H1 (cell line): ENCODE results near the gene ARHGAP12. TPM values are rescaled to one million over a fixed set of nuclear protein-coding genes. Genes with fewer than 3 reads are reported as not detected.

Experiments
- CEBPB ChIP-seq: IDR thresholded peaks from 2 replicates; pipeline ENCODE4 v1.6.1; 2012; ENCODE audit warnings: low read depth, low read length
- EZH2 ChIP-seq: fragments of 200-600 bp; sonication (generic); IDR thresholded peaks from 2 replicates; pipeline ENCODE4 v1.7.1; 2012; ENCODE audit warnings: low read depth, mild to moderate bottlenecking, moderate library complexity, low read length, inconsistent platforms; ENCODE audit not compliant: severe bottlenecking
- JUND ChIP-seq: IDR thresholded peaks from 2 replicates; pipeline ENCODE4 v1.6.1; 2011; ENCODE audit warnings: mild to moderate bottlenecking, improper control_type of control experiment, low read length
- KDM5A ChIP-seq: fragments of 200-600 bp; IDR thresholded peaks from 2 replicates; pipeline ENCODE4 v1.7.1; 2012; ENCODE audit warnings: mild to moderate bottlenecking, low read length, inconsistent platforms, mixed read lengths
- SP1 ChIP-seq: IDR thresholded peaks from 2 replicates; pipeline ENCODE4 v1.6.1; 2011; ENCODE audit warnings: low read depth, low read length
- TCF12 ChIP-seq: IDR thresholded peaks from 2 replicates; pipeline ENCODE4 v1.6.1; 2011; ENCODE audit warnings: low read depth, mild to moderate bottlenecking, low read length
- polyA plus RNA-seq, 7 experiments: library from polyadenylated mRNA; depleted of rRNA in 3 of 7; stranded (reverse) in 5 of 7; unstranded in 2 of 7; fragments of >200 nt in 5 of 7; fragments of 200-250 nt in 2 of 7; gene quantifications; 1 replicate in 5 of 7; 2 replicates in 1 of 7; 4 replicates in 1 of 7; pipeline versions ENCODE4 v1.2.1 to v1.2.3, GENCODE V29; 2011 to 2013; ENCODE audit warnings: missing spikeins in 2 of 7, mixed read lengths in 2 of 7
- total RNA-seq: library from RNA; stranded (reverse); fragmentation: NEBNext Ultra II Directional; extraction: Animal tissue kit (Norgen Biotek cat#: 25700); gene quantifications from 2 replicates; pipeline ENCODE4 v1.2.1, GENCODE V29; 2021
- TF ChIP-seq, protein P1 (sequence below): fragments of 300-600 bp; sonication (generic); IDR thresholded peaks from 2 replicates; pipeline ENCODE4 v1.7.1; 2012; ENCODE audit warnings: low read length, moderate library complexity, mild to moderate bottlenecking, inconsistent platforms; ENCODE audit not compliant: insufficient replicate concordance

The ARHGAP12 gene
- total and polyA plus RNA-seq, 2 of the 8 experiments (the other 6 are each of a cell fraction or from before 2014, with no cell fraction given): 10.1 to 39.0 TPM

DNA sequence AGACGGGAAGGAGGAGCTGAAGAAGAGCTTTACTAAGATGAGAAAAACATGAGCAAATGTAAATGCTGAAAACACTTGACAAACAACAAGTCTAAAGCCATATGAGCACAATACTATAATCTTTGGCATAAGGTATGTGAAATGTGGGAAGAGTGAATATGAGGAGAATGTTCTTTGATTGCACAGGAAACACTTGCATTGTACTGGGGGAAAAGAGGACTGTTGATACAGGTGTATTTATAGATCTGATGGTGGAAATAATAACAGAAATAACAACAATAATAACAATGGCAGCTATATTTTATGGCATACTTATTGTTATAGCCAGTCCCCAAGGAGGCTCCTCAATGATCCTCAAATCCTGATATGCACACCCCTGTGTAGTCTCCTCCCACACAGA lies 23.0 kb downstream of the ARHGAP12 start (continued):
- TF ChIP-seq, protein P1, sequence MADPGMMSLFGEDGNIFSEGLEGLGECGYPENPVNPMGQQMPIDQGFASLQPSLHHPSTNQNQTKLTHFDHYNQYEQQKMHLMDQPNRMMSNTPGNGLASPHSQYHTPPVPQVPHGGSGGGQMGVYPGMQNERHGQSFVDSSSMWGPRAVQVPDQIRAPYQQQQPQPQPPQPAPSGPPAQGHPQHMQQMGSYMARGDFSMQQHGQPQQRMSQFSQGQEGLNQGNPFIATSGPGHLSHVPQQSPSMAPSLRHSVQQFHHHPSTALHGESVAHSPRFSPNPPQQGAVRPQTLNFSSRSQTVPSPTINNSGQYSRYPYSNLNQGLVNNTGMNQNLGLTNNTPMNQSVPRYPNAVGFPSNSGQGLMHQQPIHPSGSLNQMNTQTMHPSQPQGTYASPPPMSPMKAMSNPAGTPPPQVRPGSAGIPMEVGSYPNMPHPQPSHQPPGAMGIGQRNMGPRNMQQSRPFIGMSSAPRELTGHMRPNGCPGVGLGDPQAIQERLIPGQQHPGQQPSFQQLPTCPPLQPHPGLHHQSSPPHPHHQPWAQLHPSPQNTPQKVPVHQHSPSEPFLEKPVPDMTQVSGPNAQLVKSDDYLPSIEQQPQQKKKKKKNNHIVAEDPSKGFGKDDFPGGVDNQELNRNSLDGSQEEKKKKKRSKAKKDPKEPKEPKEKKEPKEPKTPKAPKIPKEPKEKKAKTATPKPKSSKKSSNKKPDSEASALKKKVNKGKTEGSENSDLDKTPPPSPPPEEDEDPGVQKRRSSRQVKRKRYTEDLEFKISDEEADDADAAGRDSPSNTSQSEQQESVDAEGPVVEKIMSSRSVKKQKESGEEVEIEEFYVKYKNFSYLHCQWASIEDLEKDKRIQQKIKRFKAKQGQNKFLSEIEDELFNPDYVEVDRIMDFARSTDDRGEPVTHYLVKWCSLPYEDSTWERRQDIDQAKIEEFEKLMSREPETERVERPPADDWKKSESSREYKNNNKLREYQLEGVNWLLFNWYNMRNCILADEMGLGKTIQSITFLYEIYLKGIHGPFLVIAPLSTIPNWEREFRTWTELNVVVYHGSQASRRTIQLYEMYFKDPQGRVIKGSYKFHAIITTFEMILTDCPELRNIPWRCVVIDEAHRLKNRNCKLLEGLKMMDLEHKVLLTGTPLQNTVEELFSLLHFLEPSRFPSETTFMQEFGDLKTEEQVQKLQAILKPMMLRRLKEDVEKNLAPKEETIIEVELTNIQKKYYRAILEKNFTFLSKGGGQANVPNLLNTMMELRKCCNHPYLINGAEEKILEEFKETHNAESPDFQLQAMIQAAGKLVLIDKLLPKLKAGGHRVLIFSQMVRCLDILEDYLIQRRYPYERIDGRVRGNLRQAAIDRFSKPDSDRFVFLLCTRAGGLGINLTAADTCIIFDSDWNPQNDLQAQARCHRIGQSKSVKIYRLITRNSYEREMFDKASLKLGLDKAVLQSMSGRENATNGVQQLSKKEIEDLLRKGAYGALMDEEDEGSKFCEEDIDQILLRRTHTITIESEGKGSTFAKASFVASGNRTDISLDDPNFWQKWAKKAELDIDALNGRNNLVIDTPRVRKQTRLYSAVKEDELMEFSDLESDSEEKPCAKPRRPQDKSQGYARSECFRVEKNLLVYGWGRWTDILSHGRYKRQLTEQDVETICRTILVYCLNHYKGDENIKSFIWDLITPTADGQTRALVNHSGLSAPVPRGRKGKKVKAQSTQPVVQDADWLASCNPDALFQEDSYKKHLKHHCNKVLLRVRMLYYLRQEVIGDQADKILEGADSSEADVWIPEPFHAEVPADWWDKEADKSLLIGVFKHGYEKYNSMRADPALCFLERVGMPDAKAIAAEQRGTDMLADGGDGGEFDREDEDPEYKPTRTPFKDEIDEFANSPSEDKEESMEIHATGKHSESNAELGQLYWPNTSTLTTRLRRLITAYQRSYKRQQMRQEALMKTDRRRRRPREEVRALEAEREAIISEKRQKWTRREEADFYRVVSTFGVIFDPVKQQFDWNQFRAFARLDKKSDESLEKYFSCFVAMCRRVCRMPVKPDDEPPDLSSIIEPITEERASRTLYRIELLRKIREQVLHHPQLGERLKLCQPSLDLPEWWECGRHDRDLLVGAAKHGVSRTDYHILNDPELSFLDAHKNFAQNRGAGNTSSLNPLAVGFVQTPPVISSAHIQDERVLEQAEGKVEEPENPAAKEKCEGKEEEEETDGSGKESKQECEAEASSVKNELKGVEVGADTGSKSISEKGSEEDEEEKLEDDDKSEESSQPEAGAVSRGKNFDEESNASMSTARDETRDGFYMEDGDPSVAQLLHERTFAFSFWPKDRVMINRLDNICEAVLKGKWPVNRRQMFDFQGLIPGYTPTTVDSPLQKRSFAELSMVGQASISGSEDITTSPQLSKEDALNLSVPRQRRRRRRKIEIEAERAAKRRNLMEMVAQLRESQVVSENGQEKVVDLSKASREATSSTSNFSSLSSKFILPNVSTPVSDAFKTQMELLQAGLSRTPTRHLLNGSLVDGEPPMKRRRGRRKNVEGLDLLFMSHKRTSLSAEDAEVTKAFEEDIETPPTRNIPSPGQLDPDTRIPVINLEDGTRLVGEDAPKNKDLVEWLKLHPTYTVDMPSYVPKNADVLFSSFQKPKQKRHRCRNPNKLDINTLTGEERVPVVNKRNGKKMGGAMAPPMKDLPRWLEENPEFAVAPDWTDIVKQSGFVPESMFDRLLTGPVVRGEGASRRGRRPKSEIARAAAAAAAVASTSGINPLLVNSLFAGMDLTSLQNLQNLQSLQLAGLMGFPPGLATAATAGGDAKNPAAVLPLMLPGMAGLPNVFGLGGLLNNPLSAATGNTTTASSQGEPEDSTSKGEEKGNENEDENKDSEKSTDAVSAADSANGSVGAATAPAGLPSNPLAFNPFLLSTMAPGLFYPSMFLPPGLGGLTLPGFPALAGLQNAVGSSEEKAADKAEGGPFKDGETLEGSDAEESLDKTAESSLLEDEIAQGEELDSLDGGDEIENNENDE: no peak
- no peak for TF ChIP-seq TCF12
- no peak for TF ChIP-seq KDM5A
- no peak for TF ChIP-seq EZH2
- no peak for TF ChIP-seq CEBPB
- TF ChIP-seq JUND: no peak
- TF ChIP-seq SP1: no peak
